Neural progenitor cell (in vitro differentiated cells): ENCODE results near the gene TMCC3.

Experiments used
- EZH2 ChIP-seq: fragments of 200-600 bp; sonication (generic); IDR thresholded peaks from 2 replicates; pipeline ENCODE4 v1.6.1; 2017; ENCODE audit warnings: antibody characterized with exemption, mild to moderate bottlenecking, moderate library complexity
- EZH2phosphoT487 ChIP-seq: fragments of 200-600 bp; sonication (generic); IDR thresholded peaks from 2 replicates; pipeline ENCODE4 v1.6.1; 2017; ENCODE audit warnings: antibody characterized with exemption
- TF ChIP-seq, protein P1 (sequence below): fragments of 200-600 bp; sonication (generic); IDR thresholded peaks from 2 replicates; pipeline ENCODE4 v1.5.1; 2017; ENCODE audit warnings: antibody characterized with exemption, mild to moderate bottlenecking

GRCh38 chr12:94555687-94556086 lies 94.7 kb downstream of the TMCC3 start:
- TF ChIP-seq, protein P1, sequence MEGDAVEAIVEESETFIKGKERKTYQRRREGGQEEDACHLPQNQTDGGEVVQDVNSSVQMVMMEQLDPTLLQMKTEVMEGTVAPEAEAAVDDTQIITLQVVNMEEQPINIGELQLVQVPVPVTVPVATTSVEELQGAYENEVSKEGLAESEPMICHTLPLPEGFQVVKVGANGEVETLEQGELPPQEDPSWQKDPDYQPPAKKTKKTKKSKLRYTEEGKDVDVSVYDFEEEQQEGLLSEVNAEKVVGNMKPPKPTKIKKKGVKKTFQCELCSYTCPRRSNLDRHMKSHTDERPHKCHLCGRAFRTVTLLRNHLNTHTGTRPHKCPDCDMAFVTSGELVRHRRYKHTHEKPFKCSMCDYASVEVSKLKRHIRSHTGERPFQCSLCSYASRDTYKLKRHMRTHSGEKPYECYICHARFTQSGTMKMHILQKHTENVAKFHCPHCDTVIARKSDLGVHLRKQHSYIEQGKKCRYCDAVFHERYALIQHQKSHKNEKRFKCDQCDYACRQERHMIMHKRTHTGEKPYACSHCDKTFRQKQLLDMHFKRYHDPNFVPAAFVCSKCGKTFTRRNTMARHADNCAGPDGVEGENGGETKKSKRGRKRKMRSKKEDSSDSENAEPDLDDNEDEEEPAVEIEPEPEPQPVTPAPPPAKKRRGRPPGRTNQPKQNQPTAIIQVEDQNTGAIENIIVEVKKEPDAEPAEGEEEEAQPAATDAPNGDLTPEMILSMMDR, result no peak
- TF ChIP-seq EZH2 (no peak), EZH2phosphoT487 (no peak)
